ENCODE measurements around the gene OR52L1.

- TF ChIP-seq CTCF (IDR thresholded peaks at IDR 0.05) = no peak
- no peak for TF ChIP-seq POLR2A (IDR thresholded peaks at IDR 0.05)
- no peak for TF ChIP-seq POLR2AphosphoS5 (IDR thresholded peaks at IDR 0.05)
- TF ChIP-seq EP300 (IDR thresholded peaks at IDR 0.05; ENCODE audit: low read depth) = no peak
These were observed 3.3 kb downstream of the OR52L1 start for GRCh38 chr11:5983443-5983842.
